Measurements from ENCODE around the gene BMERB1.
"Not testable (repeated sequence)": the region's sequence is repeated elsewhere in the genome, so short reads cannot be mapped to it uniquely, and the experiment has no call there.

Gene BMERB1

DNA sequence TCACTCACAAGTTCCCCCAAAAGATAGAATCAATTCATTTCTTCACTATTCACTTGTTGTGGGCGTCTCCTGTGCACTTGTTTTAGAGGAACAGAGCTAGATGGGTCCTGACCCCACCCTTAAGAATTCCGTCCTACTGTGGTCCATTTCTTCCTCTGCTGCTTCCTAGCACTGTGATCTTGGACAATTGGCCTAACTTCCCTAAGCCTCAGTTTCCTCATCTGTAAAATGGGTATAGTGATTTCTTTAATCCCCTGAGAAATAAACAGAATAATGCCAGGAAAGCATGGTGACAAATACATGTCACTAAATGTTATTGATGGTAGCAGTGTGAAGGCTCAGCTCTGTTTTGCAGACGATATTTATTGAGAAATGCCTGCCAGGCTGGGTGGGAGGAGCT lies 9.9 kb downstream of the BMERB1 start:
- H3K4me3 ChIP-seq (ENCODE audit: low read length) = no peak overlapping the region
- TF ChIP-seq ZNF274 (IDR thresholded peaks at IDR 0.05; ENCODE audit: low read depth, low read length) = no peak

DNA sequence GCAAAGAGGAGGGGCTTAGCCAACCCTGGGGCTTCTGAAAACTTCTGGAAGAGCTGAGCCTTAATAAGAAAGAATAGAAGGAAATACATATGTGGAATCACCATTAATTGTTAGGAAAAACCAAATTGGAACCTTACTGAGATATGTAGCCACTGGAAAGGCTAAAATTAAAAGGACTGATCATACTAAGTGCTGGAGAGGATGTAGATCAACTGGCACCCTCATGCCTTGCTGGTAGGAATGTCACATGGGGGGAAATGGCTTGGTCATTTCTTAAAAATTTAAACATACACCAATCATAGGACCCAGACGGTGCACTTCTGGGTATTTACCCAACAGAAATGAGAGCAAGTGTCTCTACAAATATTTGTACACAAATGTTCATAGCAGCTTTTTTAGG lies 11.1 kb downstream of the BMERB1 start:
- no peak overlapping the region for H3K4me3 ChIP-seq (ENCODE audit: low read length)

DNA sequence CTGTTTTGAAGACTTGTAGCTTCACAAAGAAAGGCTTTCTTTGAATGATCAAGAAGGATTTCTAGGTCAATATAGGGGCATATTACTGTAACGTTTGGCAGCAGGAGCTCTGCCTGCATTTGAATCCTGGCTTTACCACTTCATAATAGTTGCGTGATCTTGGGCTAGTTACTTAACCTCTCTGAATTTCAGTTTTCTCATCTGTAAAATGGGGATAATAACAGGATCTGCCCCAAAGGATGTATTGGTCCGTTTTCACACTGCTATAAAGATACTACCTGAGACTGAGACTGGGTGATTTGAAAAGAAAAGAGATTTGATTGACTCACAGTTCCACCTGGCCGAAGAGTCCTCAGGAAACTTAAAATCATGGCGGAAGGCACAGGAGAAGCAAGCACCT lies 12.5 kb downstream of the BMERB1 start:
- H3K4me3 ChIP-seq (ENCODE audit: low read length) = no peak overlapping the region
- TF ChIP-seq ZNF274 (IDR thresholded peaks at IDR 0.05; ENCODE audit: low read depth, low read length) = no peak

More for the DNA sequence above, 11.1 kb downstream of the BMERB1 start:
- no peak for TF ChIP-seq ZNF274 (IDR thresholded peaks at IDR 0.05; ENCODE audit: low read depth, low read length)

DNA sequence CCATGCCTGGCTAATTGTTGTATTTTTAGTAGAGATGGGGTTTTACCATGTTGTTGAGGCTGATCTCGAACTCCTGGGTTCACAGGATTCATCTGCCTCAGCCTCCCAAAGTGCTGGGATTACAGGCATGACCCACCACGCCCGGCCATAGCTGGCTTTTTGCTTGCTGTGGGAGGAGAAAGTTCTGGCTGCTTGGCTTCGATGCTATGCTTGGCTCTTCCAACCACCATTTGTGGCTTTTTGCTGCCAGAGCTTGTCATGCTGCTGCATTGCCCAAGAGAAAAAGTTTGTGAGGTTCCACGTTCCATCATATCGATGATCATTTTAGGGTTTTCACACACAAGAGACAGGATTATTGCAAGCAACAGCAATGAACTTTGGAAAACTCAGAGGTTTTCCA lies 16.2 kb downstream of the BMERB1 start:
- no peak for TF ChIP-seq ZNF274 (IDR thresholded peaks at IDR 0.05; ENCODE audit: low read depth, low read length)
- H3K4me3 ChIP-seq (ENCODE audit: low read length) = no peak overlapping the region

DNA sequence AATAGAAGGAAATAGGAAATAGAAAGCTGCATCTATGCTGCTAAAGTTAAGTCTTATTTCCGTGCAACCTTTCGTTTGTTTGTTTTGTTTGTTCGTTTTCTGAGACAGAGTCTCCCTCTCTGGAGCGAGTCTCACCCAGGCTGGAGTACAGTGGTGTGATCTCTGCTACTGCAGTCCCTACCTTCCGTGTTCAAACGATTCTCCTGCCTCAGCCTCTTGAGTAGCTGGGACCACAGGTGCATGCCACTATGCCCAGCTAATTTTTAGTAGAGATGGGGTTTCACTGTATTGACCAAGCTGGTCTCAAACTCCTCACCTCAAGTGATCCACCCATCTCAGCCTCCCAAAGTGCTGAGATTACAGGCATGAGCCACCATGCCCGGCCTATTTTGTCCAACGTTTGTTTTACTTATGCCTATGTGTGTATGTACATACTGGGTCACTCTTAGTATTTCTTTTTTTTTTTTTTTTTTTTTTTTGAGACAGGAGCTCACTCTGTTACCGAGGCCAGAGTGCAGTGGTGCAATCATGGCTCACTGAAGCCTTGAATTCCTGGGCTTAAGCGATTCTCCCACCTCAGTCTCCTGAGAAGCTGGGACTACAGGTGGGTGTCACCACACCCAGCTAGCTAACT lies 16.8 kb downstream of the BMERB1 start:
- no peak overlapping the region for H3K4me3 ChIP-seq (ENCODE audit: low read length)
- no peak for TF ChIP-seq ZNF274 (IDR thresholded peaks at IDR 0.05; ENCODE audit: low read depth, low read length)

DNA sequence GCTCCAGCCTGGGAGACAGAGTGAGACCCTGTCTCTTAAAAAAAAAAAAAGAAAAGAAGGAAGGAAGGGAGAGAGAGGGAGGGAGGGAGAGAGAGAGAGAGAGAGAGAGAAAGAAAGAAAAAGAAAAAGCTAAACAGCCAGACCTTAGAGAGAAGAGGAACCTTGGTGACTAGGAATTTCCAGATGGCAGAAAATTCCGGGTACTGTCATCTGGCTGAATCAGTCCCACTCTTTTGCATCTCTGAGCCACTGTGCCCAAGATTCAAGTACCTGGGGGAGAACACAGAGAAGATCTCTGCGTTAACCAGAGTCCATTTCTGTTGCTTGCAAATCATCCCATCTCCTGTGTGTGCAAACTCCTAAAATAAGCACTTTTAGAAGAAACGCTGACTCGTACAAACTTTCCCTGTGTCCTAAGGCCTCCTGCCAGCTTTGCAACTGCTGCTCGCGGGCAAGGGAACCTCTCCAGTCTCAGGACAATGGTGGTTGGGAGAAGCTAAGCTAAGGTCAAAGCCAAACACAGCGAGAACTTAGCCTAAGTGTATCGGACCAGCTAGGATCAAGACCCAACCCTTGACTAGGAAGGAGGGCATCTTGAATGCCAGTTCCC lies 18.0 kb downstream of the BMERB1 start:
- TF ChIP-seq ZNF274 (IDR thresholded peaks at IDR 0.05; ENCODE audit: low read depth, low read length) = no peak
- H3K4me3 ChIP-seq (ENCODE audit: low read length) = no peak overlapping the region

DNA sequence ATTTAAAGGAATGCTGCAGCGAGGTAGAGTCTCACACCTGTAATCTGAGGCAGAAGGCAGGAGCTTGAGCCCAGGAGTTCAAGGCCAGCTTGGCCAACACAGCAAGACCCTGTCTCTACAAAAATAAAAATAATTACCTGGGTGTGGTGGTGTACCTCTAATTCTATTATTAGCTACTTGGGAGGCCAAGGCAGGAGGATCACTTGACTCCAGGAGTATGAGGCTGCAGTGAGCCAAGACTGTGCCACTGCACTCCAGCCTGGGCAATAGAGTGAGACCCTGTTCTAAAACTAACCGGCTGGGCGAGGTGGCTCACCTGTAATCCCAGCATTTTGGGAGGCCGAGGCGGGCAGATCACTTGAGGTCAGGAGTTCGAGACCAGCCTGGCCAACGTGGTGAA lies 18.9 kb downstream of the BMERB1 start:
- not testable (repeated sequence) for H3K4me3 ChIP-seq (ENCODE audit: low read length)

DNA sequence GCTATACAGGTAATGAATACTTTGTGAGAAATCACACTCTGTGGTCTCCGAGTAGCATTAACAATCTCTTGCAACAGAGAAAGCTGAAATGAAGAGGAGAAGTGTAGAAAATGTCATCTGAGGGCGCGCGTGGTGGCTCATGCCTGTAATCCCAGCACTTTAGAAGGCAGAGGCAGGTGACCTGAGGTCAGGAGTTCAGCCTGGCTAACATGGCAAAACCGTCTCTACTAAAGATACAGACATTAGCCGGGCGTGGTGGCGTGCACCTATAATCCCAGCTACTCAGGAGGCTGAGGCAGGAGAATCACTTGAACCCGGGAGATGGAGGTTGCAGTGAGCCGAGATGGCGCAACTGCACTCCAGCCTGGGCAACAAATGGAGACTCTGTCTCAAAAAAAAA lies 20.5 kb downstream of the BMERB1 start:
- H3K4me3 ChIP-seq (ENCODE audit: low read length) = not testable (repeated sequence)

DNA sequence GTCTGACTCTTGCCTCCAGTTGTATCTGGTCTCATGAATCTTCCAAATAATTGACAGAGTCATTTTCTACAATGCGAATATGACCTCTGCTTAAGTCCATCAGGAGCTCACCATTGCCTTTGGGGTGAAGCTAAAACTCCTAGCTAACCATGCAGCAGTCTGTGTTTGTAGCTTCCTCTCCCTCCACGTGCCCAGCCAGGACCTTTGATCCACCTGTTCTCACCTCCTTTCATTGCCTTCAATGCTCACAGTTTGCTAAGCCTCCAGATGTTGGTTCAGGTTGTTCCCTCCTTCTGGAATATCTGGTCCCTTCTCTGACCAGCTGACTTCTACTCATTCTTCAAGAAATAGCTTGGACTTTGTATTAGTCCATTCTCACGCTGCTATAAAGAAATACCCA lies 23.0 kb downstream of the BMERB1 start:
- TF ChIP-seq ZNF274 (IDR thresholded peaks at IDR 0.05; ENCODE audit: low read depth, low read length) = no peak
- H3K4me3 ChIP-seq (ENCODE audit: low read length) = no peak overlapping the region

DNA sequence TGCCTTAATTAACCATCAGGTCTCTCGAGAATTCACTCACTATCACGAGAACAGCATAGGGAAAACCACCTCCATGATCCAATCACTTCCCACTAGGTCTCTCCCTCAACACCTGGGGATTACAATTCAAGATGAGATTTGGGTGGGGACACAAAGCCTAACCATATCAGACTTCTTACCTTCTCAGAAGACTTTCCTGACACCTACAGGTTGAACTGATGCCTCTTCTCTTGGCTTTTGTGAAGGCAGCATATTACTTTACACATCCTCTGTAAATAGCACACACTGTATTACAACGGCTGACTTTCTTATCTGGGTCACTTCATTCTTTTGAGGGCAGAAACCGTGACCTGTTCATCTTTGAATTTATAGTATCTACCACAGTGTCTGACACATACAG lies 23.6 kb downstream of the BMERB1 start:
- TF ChIP-seq ZNF274 (IDR thresholded peaks at IDR 0.05; ENCODE audit: low read depth, low read length) = no peak
- no peak overlapping the region for H3K4me3 ChIP-seq (ENCODE audit: low read length)

DNA sequence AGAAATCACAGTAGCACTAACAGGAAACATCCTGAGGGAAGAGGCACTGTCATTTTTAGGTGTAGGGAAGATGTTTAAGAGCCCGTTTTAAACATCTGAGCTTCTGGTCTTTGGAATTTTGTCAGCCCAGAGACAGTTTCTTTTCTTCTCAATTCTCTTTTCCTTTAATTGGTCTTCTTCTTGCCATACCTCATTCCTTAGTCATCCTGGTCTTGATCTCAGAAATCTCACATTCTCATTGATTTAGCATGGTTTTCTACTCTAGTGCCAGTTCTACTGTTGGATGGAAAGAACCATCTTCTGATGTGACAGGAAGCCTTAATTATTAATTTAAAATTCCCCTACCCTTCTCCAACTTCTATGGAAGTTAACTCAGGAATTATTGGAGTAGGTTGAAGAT lies 25.4 kb downstream of the BMERB1 start:
- no peak for TF ChIP-seq ZNF274 (IDR thresholded peaks at IDR 0.05; ENCODE audit: low read depth, low read length)
- no peak overlapping the region for H3K4me3 ChIP-seq (ENCODE audit: low read length)

DNA sequence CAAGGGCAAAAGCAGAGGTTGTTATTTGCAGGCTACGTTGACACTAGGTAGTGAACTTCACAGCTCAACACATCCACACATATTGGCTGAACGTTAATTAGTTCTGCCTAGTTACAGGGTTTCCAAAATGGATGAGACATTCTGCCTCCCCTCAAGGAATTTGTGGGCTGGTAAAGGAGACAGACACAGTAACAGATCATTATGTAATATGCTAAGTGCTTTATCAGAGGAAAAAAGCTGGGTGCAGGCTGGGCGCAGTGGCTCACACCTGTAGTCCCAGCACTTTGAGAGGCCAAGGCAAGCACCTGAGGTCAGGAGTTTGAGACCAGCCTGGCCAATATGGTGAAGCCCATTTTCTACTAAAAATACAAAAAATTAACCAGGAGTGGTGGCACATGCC lies 26.2 kb downstream of the BMERB1 start:
- no peak overlapping the region for H3K4me3 ChIP-seq (ENCODE audit: low read length)
- no peak for TF ChIP-seq ZNF274 (IDR thresholded peaks at IDR 0.05; ENCODE audit: low read depth, low read length)

DNA sequence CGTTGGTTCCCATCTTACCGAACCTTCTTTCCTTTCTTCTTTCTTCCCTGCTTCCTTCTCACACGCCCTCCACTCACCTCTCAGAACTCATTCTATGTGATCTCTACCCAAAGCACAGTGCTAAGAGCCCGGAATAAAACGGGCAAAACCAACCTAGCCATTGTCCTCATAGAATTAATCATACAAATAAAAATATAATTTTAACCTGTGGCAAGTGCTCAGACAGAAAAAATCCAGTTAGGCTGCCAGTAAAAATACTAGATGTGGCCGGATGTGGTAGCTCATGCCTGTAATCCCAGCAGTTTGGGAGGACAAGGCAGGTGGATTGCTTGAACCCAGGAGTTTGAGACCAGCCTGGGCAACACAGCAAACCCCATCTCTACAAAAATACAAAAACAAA lies 27.0 kb downstream of the BMERB1 start:
- H3K4me3 ChIP-seq (ENCODE audit: low read length) = no peak overlapping the region
- no peak for TF ChIP-seq ZNF274 (IDR thresholded peaks at IDR 0.05; ENCODE audit: low read depth, low read length)

DNA sequence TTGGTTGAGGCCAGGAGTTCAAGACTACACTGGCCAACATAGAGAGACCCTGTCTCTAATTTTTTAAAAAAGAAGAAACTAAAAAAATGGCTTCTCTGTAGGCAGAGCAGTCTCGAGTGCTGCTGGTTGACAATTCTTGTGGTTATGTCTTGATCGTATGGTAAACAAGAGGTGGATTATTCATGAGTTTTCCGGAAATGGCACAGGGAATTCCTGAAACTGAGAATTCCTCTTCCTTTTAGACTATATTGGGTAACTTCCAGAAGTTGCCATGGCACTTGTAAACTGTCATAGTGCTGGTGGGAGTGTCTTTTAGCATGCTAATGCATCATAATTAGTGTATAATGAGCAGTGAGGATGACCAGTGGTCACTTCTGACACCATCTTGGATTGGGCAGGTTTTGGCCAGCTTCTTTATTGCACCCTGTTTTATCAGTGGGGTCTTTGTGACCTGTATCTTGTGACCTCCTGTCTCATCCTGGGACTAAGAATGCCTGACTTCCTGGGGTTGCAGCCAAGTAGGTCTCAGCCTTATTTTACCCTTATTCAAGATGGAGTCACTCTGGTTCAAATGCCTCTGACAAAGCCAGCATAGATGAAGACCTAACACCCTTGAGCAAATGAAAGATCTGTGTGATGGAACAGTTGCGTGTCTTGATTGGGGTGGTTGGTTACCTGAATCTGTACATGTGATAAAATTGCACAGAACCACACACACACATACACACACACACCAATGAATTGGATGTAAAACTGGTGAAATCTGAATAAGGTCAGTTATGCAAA lies 30.2 kb downstream of the BMERB1 start:
- no peak overlapping the region for H3K4me3 ChIP-seq (ENCODE audit: low read length)
- TF ChIP-seq ZNF274 (IDR thresholded peaks at IDR 0.05; ENCODE audit: low read depth, low read length) = no peak

DNA sequence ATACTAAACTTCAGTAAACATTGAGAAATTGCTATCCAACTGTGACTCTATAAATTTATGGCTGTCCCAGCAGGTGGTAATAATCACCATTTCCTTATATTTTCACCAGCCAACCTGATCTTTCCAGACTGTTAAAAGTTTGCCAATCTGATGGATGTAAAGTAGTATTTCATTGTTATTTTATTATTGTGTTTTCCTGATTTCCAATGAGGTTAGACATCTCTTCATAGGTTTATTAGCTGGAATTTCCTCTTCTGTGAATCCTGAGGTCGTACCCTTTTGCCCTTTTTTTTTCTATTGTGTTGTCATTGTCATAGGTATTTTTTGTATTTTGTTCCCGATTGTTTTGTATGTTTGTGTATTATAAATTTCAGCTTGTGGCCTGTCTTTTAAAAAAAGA lies 31.7 kb downstream of the BMERB1 start:
- H3K4me3 ChIP-seq (ENCODE audit: low read length) = no peak overlapping the region
- no peak for TF ChIP-seq ZNF274 (IDR thresholded peaks at IDR 0.05; ENCODE audit: low read depth, low read length)
